ENCODE data around the gene PLIN3. TPM values are rescaled to one million over a fixed set of nuclear protein-coding genes. Genes with fewer than 3 reads are reported as not detected.
"Not testable (repeated sequence)": the region's sequence is repeated elsewhere in the genome, so short reads cannot be mapped to it uniquely, and the experiment has no call there.

PLIN3 gene
- total RNA-seq, 2 experiments from 2014 or later, result 15.9 to 17.4 TPM

DNA sequence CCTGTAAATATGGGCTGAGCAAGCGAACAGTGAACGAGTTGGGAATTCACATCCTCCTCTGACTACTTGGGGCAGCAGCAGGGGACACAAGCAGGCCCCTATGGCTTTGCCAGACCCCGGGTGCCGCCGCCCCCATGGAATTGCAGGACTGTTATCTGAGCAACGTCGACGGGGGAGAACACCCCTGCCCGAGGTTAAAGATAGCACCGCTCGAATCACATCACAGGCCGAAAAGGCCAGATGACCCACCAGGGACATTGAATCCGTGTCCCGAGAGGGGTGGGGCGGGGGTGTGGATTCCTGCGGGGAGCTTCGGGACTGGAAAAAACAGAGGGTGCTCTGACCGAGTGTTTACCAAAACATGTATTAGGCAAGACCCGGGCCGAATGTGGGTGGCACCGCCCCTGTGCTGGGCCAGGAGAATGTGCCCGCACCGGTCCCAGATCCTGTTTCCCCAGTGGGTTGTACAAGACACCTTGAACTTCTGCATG lies 66.8 kb downstream of the PLIN3 start:
- ChIA-PET CTCF (interaction anchor here (0.9 to 3.0 kb wide), 5 partner anchors 9 to 70 kb away, joined by 3 to 14 read pairs (median 7); partner anchors contain the start of gene FEM1A), POLR2A (no interaction called here)

DNA sequence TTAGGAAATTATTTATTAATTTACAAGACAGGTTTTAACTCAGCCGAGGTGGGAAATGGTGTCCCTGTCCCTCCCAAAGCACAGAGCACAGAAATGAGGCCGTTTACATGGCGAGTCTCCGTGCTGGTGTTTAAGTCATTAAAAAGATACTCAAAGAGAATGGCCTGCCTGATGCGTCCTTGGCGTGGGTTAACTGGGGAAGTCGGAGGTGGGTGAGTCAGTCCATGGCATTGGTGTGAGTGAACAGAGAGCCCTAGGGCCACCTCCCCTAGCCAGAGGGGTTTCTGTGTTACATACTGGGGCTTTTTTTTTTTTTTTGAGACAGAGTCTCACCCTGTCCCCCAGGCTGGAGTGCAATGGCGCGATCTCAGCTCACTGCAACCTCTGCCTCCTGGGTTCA lies 72.1 kb downstream of the PLIN3 start:
- POLR2A ChIA-PET, result interaction anchor here (0.6 kb wide), 1 partner anchor 180 kb away, joined by 3 read pairs; no protein-coding TSS in a partner anchor
- CTCF ChIA-PET, result interaction anchor here (0.6 kb wide), 1 partner anchor 983 kb away, joined by 3 read pairs; no protein-coding TSS in a partner anchor

DNA sequence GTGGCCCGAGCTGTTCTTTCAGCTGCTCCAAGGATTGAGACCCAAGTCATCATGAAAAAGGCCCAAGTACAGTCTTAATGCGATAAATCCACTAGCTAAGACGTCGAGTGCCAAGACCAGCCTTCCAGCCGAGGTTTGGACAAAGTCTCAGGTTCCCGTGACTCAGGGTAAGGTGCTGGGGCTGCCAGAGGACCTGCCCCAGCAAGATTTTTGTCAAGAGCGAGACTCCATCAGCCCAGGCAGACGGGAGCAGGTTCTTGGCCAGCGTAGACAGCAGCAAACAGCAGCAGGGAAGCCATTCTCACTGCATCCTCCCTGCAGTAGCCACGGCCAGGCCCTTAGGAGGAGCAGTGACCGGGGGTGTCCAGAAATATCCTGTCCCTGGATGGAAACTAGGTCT lies 72.5 kb downstream of the PLIN3 start:
- ChIA-PET POLR2A (no interaction called here), CTCF (no interaction called here)

DNA sequence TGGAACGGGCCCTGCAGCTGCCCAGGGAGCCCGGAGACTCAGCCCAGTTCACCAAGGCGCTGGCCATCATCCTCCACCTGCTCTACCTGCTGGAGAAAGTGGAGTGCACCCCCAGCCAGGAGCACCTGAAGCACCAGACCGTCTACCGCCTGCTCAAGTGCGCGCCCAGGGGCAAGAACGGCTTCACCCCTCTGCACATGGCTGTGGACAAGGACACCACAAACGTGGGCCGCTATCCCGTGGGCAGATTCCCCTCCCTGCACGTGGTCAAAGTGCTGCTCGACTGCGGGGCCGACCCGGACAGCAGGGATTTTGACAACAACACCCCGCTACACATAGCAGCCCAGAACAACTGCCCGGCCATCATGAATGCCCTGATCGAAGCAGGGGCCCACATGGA lies 74.2 kb downstream of the PLIN3 start:
- POLR2A ChIA-PET, result not testable (repeated sequence)
- CTCF ChIA-PET, result interaction anchor here (0.7 to 7.4 kb wide), 3 partner anchors 11 to 1569 kb away, joined by 3 to 72 read pairs (median 3); partner anchors contain the start of gene CELF5

DNA sequence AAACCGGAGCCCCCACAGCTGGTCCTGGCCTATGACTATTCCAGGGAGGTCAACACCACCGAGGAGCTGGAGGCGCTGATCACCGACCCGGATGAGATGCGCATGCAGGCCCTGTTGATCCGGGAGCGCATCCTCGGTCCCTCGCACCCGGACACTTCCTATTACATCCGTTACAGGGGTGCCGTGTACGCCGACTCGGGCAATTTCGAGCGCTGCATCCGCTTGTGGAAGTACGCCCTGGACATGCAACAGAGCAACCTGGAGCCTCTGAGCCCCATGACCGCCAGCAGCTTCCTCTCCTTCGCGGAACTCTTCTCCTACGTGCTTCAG lies 74.6 kb downstream of the PLIN3 start:
- CTCF ChIA-PET, result interaction anchor here (0.7 to 7.4 kb wide), 4 partner anchors 12 to 1569 kb away, joined by 3 to 72 read pairs (median 8); partner anchors contain the start of gene CELF5
- POLR2A ChIA-PET, result not testable (repeated sequence)

DNA sequence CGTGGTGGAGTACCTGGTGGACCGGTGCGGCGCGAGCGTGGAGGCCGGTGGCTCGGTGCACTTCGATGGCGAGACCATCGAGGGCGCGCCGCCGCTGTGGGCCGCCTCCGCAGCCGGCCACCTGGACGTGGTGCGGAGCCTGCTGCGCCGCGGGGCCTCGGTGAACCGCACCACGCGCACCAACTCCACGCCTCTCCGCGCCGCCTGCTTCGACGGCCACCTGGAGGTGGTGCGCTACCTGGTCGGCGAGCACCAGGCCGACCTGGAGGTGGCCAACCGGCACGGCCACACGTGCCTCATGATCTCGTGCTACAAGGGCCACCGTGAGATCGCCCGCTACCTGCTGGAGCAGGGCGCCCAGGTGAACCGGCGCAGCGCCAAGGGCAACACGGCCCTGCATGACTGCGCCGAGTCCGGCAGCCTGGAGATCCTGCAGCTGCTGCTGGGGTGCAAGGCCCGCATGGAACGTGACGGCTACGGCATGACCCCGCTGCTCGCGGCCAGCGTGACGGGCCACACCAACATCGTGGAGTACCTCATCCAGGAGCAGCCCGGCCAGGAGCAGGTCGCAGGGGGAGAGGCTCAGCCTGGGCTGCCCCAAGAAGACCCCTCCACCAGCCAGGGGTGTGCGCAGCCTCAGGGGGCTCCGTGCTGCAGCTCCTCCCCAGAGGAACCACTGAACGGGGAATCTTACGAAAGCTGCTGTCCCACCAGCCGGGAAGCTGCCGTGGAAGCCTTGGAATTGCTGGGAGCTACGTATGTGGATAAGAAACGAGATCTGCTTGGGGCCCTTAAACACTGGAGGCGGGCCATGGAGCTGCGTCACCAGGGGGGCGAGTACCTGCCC lies 75.2 kb downstream of the PLIN3 start:
- POLR2A ChIA-PET, result interaction anchor here (0.6 to 1.6 kb wide), 2 partner anchors 68 to 119 kb away, joined by 8 to 9 read pairs; partner anchors contain the start of gene DPP9
- CTCF ChIA-PET, result interaction anchor here (0.7 to 7.4 kb wide), 11 partner anchors 8 to 1568 kb away, joined by 3 to 72 read pairs (median 7); partner anchors contain the start of genes CELF5 and DPP9

DNA sequence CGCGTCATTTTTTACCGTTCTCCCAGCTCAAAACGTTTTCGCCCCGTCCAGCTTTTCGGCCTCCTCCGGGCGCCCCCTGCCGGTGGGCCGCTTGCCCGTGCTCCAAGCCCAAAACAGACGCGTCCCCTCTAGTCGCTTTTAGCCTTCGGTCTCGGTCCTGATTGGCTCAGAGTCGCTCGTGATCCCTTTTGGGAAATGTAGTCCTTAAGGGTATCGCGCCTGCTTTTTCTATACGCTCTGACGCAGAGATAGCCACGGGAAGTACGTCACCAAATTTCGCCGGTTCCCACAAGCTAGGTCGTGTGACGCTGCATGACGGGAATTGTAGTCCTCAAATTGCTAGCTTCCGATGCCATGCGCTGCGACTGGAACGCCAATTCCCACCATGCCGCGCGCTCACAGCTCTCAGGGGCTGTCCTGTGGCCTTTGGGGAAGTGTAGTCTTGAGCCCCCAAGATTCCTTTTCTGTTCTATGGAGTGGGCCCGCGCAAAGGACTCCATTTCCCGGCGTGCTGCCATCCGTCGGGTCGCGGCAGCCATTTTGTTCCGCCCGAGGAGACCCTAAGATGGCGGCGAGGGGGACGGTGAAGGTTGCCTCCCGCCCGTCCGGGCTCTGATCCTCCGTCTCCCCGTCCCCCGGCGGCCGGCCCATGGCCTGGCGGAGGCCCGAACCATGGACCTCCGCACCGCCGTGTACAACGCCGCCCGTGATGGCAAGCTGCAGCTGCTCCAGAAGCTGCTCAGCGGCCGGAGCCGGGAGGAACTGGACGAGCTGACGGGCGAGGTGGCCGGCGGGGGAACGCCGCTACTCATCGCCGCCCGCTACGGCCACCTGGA lies 76.1 kb downstream of the PLIN3 start, which contains the start of gene FEM1A:
Gene FEM1A, plus strand, starts transcription at position 552 of the 836 bp plus-strand sequence. Its CDS starts 121 bp downstream, at position 673.
- CTCF ChIA-PET, result interaction anchor here (0.6 to 7.4 kb wide), 30 partner anchors 9 to 1494 kb away, joined by 3 to 72 read pairs (median 4); partner anchors contain the start of genes DPP9, HDGFL2 and PLIN3
- POLR2A ChIA-PET, result interaction anchor here (0.6 to 1.6 kb wide), 6 partner anchors 18 to 123 kb away, joined by 3 to 9 read pairs (median 4); partner anchors contain the start of gene DPP9

Other genes starting within 250 kb of the PLIN3 start
- gene TNFAIP8L1, start 228.2 kb downstream of the PLIN3 start, total RNA-seq, result 10 to 100 TPM in 1 of 2 experiments, 1 to 10 TPM in 1; 9.4 to 10.0 TPM
- gene MYDGF, start 197.3 kb downstream of the PLIN3 start, total RNA-seq, result 10 to 100 TPM; 85.8 to 87.6 TPM
- gene DPP9, start 143.8 kb downstream of the PLIN3 start, total RNA-seq, result 10 to 100 TPM; 89.0 to 92.1 TPM
- gene FEM1A, start 75.9 kb downstream of the PLIN3 start, total RNA-seq, result 10 to 100 TPM; 22.0 to 23.6 TPM
- gene TICAM1, start 36.0 kb downstream of the PLIN3 start, total RNA-seq, result 10 to 100 TPM; 24.8 to 26.6 TPM
- under 1 TPM; 0.10 to 0.17 TPM for gene ARRDC5, start 35.2 kb upstream of the PLIN3 start, total RNA-seq
- gene UHRF1, start 41.8 kb upstream of the PLIN3 start, total RNA-seq, result 100 to 1,000 TPM; 228 to 239 TPM
- 10 to 100 TPM; 24.4 to 25.0 TPM for gene KDM4B, start 101.4 kb upstream of the PLIN3 start, total RNA-seq